Measurements from ENCODE around the gene KCND2.
"Not testable (repeated sequence)": the region's sequence is repeated elsewhere in the genome, so short reads cannot be mapped to it uniquely, and the experiment has no call there.

KCND2 gene

DNA sequence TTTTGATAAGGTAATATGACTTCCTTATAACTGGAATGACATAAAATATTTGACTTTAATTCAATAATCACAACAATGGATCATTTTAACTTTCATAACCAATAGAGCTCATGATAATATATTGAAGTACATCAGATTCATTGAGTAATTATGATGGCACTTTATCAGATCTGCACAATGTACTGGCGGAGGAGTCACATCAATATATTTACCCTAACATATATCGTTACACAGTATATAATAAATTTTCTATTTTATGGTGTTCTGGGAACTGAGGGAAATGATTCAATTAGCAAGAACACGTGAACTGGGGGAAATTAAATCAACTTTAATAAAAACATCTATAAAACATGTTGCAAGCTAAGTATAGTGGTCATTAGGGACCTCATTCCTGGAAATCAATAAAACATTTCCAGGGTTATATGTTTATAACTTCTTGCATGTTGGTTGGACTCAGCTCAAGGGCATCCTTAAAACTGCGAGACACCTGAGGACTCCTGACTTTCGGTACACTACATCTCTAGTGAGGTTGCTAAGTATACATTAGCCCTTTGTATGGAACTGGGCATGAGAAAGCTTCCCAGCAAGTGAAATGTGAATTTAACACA is 254.0 kb downstream of the KCND2 start:
- Mint-ChIP-seq H3K4me3 (no peak overlapping the region), H3K27ac (no peak overlapping the region), H3K36me3 (ENCODE audit: low read depth) (no peaks in the 10 kb centered on the region), H3K27me3 (no peaks in the 10 kb centered on the region), H3K9me3 (no peaks in the 10 kb centered on the region), H3K4me1 (ENCODE audit: low read depth) (no peaks in the 10 kb centered on the region)

DNA sequence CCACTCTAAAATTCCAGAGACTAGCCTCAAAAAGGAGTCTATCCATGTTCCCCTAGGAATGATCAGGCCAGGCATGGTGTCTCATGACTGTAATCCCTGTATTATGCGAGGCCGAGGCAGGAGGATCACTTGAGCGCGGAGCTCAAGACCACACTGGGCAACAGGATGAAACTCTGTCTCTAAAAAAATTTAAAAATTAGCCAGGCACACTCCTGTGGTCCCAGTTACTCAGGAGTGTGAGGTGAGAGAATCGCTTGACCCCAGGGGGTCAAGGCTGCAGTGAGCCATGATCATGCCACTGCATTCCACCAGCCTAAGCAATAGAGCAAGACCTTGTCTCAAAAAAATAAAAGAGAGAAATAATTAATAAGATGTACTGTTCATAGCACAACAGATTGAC is 256.8 kb downstream of the KCND2 start:
- Mint-ChIP-seq H3K9me3 (peaks cover 4% of the 10 kb centered on the region), H3K27ac (no peak overlapping the region), H3K4me3 (no peak overlapping the region), H3K27me3 (no peaks in the 10 kb centered on the region), H3K4me1 (ENCODE audit: low read depth) (no peaks in the 10 kb centered on the region), H3K36me3 (ENCODE audit: low read depth) (no peaks in the 10 kb centered on the region)

DNA sequence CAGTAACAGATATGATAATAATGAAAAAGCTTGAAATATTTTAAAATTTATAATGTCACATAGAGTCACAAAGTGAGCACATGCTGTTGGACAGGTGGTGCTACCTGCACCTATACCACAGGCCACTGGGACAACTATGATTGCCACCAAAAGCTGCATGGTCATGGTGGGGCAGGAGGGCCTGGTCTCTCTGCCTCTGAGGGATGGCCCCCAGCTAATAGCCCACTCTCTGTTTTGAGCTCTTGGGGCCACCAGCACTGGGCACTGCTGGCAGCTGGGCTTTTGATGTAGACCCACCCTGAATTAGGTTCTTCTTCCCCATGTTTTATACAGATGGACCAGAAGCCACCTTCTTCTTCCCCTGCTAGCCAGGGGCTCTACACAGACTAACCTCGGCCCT is 265.4 kb downstream of the KCND2 start:
- Mint-ChIP-seq H3K27me3 (no peaks in the 10 kb centered on the region), H3K9me3 (no peaks in the 10 kb centered on the region), H3K36me3 (ENCODE audit: low read depth) (no peaks in the 10 kb centered on the region), H3K4me3 (no peak overlapping the region), H3K4me1 (ENCODE audit: low read depth) (no peaks in the 10 kb centered on the region), H3K27ac (no peak overlapping the region)

DNA sequence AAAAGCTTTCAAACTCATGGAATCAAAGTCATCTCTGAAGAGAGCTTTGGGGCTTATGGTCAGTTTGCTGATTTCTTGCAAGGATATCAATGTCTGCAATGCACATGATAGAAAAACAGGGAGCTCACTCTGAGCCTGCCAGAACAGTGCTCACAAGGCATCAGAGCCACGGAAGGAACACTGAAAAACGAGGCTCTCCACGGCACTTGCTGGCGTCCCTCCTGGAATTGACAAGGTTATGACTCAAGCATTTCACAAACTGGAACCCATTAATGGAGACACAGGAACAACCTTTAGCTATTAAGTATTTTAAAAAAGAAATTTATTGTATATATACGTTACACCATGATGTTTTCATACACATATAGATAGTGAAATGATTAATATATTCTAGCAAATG is 266.3 kb downstream of the KCND2 start:
- H3K4me1 Mint-ChIP-seq (ENCODE audit: low read depth) = no peaks in the 10 kb centered on the region
- H3K9me3 Mint-ChIP-seq = no peaks in the 10 kb centered on the region
- H3K27me3 Mint-ChIP-seq = no peaks in the 10 kb centered on the region
- H3K27ac Mint-ChIP-seq = no peak overlapping the region
- no peak overlapping the region for H3K4me3 Mint-ChIP-seq
- no peaks in the 10 kb centered on the region for H3K36me3 Mint-ChIP-seq (ENCODE audit: low read depth)

DNA sequence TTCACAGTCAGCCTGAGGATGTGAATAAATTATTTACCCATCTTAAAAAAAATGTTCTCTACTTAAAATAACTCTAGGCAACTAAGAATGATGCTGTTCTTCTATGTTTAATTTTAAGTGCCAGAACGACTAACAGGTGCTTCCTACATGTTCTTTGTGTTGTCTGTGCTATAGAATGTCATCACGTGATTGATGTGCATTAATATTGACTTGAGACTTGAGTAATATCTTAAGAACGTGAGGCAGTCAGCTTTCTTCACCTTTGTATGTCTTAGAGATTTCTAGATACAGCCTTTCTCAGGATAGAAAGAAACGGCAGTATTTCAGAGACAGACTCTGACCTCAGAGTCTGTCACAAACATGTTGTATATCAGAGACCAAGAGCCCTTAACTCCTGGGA is 274.6 kb downstream of the KCND2 start:
- H3K9me3 Mint-ChIP-seq = peaks cover 7% of the 10 kb centered on the region
- H3K4me3 Mint-ChIP-seq = no peak overlapping the region
- H3K4me1 Mint-ChIP-seq (ENCODE audit: low read depth) = no peaks in the 10 kb centered on the region
- H3K27me3 Mint-ChIP-seq = no peaks in the 10 kb centered on the region
- no peaks in the 10 kb centered on the region for H3K36me3 Mint-ChIP-seq (ENCODE audit: low read depth)
- H3K27ac Mint-ChIP-seq = no peak overlapping the region

DNA sequence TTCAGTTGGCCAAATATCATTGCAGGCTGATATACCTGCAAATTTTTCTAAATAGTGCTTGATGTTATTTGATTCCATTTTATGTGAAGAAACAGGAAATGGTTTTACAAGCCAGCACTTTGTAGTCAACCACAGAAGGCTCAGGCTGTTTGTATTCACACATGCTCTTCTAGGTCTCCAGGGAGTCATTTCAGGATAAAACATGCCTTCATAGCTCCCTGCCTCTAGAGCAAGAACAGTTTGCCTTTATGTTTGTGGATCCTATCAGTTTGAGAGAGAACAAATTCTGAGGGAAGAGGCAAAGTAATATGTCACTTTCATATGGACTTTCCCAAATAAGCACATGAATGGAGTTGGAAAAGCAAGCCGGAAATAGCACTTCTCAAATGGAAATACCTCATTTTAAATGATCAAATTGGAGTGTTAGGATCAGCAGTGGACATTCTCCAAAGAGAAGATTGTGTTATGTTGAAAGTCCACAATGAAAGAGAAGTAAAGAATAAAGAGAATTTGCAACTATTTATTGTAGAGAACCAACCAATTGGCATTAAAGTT is 277.6 kb downstream of the KCND2 start:
- Mint-ChIP-seq H3K27ac (no peak overlapping the region), H3K36me3 (ENCODE audit: low read depth) (no peaks in the 10 kb centered on the region), H3K4me3 (no peak overlapping the region), H3K4me1 (ENCODE audit: low read depth) (no peaks in the 10 kb centered on the region), H3K9me3 (no peaks in the 10 kb centered on the region), H3K27me3 (no peaks in the 10 kb centered on the region)

DNA sequence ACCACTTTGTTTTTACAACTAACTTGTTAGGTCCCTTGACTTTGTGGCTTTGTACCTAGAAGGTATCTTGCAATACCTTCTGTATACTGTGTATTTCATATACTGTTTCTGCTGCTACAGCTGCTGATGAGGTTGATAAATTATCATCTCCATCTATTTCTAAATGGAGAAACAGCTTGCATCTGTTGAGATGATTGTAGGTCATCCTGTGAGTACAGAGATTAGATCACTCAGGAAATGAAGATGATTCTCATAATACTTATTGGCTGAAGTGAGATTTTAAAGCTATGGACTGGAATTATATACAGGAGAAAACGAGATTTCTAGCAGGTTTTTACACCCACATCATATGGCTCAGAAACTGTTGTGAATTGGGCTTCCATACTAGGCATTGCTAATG is 280.5 kb downstream of the KCND2 start:
- no peak overlapping the region for H3K27ac Mint-ChIP-seq
- no peaks in the 10 kb centered on the region for H3K36me3 Mint-ChIP-seq (ENCODE audit: low read depth)
- no peaks in the 10 kb centered on the region for H3K9me3 Mint-ChIP-seq
- no peaks in the 10 kb centered on the region for H3K27me3 Mint-ChIP-seq
- H3K4me3 Mint-ChIP-seq = no peak overlapping the region
- H3K4me1 Mint-ChIP-seq (ENCODE audit: low read depth) = no peaks in the 10 kb centered on the region

DNA sequence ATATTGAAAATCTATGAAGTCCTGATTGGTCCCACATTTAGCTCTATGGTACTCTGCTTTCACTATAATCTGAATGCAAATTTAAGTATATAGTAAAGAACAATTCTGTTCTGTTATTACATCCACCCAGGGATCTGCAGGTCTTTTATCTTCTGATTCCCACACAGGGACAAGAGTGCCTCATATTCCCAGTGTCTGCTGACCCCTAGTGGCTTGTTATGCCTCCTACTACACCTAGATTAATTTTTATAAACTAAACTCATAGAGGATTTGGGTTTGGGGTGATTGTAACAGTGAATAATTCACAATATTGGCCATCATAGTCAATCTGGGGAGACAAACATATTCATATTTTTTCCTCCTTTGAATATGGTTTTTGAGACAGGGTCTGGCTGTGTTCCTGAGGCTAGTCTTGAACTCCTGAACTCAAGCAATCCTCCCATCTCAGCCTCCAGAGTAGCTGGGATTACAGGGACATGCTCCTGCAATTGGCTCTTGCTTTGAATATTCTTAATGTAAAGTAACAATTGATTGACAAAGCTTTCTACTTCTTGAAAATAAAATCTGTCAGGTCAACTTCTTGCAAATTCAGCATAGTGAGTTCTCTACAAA is 282.1 kb downstream of the KCND2 start:
- H3K4me3 Mint-ChIP-seq = no peak overlapping the region
- H3K27ac Mint-ChIP-seq = no peak overlapping the region
- H3K36me3 Mint-ChIP-seq (ENCODE audit: low read depth) = no peaks in the 10 kb centered on the region
- no peaks in the 10 kb centered on the region for H3K4me1 Mint-ChIP-seq (ENCODE audit: low read depth)
- H3K9me3 Mint-ChIP-seq = no peaks in the 10 kb centered on the region
- H3K27me3 Mint-ChIP-seq = no peaks in the 10 kb centered on the region

DNA sequence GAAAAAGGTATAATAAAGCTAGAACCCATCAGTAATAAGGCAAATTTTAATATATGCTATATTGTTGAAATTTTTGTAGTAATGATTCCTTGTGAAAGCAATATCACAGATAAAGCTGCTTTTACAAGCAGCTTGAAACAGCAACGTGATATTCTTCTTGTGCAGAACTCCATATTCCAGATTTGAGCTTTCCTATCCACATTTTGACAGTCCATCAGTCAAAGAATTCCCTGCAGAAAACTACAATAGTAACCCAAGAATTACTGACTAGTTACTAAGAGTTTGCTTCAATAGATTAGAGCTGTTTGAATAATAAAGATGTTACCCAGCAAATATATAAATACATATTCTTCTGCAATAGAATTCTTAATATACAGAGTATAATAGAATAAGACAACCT is 291.2 kb downstream of the KCND2 start:
- H3K4me3 Mint-ChIP-seq = no peak overlapping the region
- H3K27me3 Mint-ChIP-seq = no peaks in the 10 kb centered on the region
- no peak overlapping the region for H3K27ac Mint-ChIP-seq
- no peaks in the 10 kb centered on the region for H3K36me3 Mint-ChIP-seq (ENCODE audit: low read depth)
- no peaks in the 10 kb centered on the region for H3K4me1 Mint-ChIP-seq (ENCODE audit: low read depth)
- H3K9me3 Mint-ChIP-seq = peaks cover 7% of the 10 kb centered on the region

DNA sequence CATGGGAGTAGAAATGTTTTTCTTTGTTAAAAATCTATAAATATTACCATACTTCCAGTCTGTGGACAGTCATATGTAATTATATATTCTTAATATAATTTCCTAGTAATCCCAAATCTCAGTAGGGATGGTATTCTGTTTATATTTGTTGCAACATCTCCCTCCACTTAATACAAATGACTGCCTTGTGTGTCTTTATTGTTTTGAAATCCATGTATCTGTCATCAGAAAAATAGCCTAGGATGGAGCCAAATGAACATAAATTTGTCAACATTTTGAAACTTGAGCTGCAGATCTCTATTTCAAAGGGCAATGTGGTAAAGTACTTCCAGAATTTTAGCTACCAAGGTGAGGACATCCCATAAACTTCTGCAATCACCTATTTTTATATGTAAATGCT is 294.2 kb downstream of the KCND2 start:
- H3K27me3 Mint-ChIP-seq = no peaks in the 10 kb centered on the region
- H3K27ac Mint-ChIP-seq = no peak overlapping the region
- peaks cover 7% of the 10 kb centered on the region for H3K9me3 Mint-ChIP-seq
- no peaks in the 10 kb centered on the region for H3K4me1 Mint-ChIP-seq (ENCODE audit: low read depth)
- no peak overlapping the region for H3K4me3 Mint-ChIP-seq
- no peaks in the 10 kb centered on the region for H3K36me3 Mint-ChIP-seq (ENCODE audit: low read depth)

DNA sequence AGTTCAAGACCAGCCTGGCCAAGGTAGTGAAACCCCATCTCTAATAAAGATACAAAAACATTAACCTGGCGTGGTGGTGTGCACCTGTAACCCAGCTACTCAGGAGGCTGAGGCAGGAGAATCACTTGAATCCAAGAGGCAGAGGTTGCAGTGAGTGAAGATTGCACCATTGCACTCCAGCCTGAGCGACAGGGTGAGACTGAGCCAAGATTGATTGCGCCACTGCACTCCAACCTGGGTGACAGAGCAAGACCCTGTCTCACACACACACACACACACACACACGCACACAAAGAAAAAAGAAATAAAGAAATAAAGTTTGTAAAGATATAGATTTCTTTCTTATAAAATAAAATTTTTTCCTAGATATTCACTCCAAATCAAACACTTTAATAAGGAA is 305.7 kb downstream of the KCND2 start:
- H3K4me1 Mint-ChIP-seq (ENCODE audit: low read depth); H3K27ac Mint-ChIP-seq; H3K36me3 Mint-ChIP-seq (ENCODE audit: low read depth); H3K9me3 Mint-ChIP-seq; H3K4me3 Mint-ChIP-seq; H3K27me3 Mint-ChIP-seq: not testable (repeated sequence)

DNA sequence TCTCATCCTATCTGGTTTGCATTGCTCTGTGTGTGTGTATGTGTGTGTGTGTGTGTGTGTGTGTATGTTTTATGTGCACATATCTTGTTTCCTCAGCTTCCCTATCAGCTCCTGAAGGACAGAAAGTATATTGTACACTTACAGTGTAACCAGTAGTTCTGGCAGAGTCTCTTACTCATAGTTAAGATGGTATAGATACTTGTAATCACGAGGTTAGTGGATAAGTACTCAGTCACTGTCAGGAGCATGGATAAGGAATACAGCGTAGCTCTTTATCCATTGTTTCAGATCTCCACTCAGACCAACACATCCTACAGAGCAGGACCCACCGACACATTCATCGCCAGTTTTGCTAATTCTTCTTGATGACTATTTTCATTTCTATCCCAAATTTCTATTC is 309.9 kb downstream of the KCND2 start:
- H3K27me3 Mint-ChIP-seq = no peaks in the 10 kb centered on the region
- H3K9me3 Mint-ChIP-seq = peaks cover 4% of the 10 kb centered on the region
- H3K4me1 Mint-ChIP-seq (ENCODE audit: low read depth) = no peaks in the 10 kb centered on the region
- H3K27ac Mint-ChIP-seq = no peak overlapping the region
- H3K4me3 Mint-ChIP-seq = no peak overlapping the region
- no peaks in the 10 kb centered on the region for H3K36me3 Mint-ChIP-seq (ENCODE audit: low read depth)

DNA sequence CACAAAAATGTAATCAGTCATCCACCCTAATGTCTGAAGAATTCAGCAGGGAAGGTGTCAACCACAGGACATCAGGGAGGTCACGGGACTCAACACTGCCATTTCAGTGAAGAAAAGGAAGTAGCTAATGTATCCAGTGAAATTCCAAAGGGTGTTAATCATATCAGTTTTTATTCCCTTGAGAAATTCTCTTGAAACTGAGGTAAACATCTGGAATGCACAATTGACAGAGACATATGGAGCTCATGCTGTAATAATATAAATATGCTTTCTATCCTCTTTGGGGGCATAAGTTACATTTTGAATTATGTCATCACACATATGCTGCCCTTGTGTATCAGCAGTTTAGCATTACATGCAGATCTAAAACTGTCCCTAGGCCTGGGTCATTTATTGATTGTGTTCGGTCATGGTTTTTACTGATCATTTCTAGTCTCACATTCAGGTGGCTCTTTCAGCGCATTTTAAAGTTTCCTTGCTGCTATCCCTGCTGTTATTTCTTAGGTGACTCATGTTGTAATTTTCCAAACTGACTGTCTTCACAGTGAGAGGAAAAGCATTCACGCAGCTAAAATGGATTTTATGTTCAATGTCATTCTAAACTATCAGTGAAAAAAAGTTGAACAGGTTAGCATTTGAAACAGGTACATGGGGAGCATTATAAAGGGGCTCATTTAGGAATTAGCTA is 311.1 kb downstream of the KCND2 start:
- Mint-ChIP-seq H3K4me1 (ENCODE audit: low read depth) (no peaks in the 10 kb centered on the region), H3K4me3 (no peak overlapping the region), H3K27ac (no peak overlapping the region), H3K36me3 (ENCODE audit: low read depth) (no peaks in the 10 kb centered on the region), H3K9me3 (peaks cover 10% of the 10 kb centered on the region), H3K27me3 (no peaks in the 10 kb centered on the region)

DNA sequence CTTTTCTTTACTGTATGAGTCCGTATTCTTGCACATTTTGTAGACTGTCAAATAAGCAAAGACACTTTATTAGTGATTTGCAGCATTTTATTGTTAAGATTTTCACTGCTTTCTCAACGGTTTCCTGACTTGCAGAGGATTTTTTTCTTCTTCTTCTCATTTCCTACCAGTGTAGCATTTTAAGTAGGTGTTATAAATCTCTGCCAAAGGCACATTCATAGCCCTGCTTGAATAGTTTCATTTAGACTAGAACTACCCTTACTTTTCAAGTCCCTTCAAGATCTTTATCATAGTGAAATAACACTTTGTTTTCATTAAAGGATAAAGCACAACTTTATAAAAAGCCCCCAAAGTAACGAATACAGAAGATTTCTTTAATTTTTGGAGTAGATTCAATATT is 313.6 kb downstream of the KCND2 start:
- Mint-ChIP-seq H3K36me3 (ENCODE audit: low read depth) (no peaks in the 10 kb centered on the region), H3K9me3 (peaks cover 10% of the 10 kb centered on the region), H3K4me3 (no peak overlapping the region), H3K27me3 (no peaks in the 10 kb centered on the region), H3K4me1 (ENCODE audit: low read depth) (no peaks in the 10 kb centered on the region), H3K27ac (no peak overlapping the region)

DNA sequence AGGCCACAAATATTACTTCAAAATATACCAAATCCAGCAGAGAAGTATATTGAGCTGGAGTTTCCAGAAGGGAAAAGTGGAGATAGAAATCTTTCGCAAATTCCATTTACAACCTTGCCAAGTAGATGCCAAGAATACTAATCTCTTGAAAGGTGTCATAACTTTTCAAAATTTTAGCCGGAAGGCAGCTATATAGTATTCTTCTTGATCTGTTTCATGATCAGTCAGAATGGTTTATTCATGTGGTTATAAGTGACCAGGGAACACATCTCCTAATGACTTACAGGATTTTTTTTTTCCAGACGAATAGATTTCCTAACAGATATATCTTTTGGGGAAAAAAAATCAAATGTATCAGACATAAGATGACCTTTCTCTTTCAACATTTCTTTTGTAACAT is 314.3 kb downstream of the KCND2 start:
- Mint-ChIP-seq H3K4me3 (no peak overlapping the region), H3K4me1 (ENCODE audit: low read depth) (no peaks in the 10 kb centered on the region), H3K9me3 (peaks cover 10% of the 10 kb centered on the region), H3K27ac (no peak overlapping the region), H3K27me3 (no peaks in the 10 kb centered on the region), H3K36me3 (ENCODE audit: low read depth) (no peaks in the 10 kb centered on the region)
